Measurements from ENCODE around the gene FAM174A. TPM values are rescaled to one million over a fixed set of nuclear protein-coding genes. Genes with fewer than 3 reads are reported as not detected.
"Not testable (repeated sequence)": the region's sequence is repeated elsewhere in the genome, so short reads cannot be mapped to it uniquely, and the experiment has no call there.

The FAM174A gene
- total and polyA plus RNA-seq, 4 donors: 21.3 to 60.1 (median 41.3) TPM

DNA sequence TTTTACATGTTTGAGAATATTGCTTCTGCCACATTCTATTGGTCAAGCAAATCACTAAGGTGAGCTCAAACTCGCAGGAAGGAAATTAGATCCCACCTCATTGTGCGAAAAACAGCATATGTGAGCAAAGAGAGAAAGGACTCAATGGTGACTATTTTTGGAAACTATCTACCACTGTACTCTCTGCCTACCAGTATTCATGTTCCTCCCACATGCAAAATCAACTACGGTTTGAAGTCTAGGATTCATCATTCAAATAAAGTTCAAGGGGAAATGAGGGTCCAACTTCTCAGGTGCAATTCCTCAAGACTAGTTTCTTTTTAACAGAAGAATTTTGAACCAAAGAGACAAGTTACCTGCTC lies 60.6 kb downstream of the FAM174A start:
- Histone ChIP-seq H3K9ac (ENCODE audit: insufficient read depth in 1 of 2, low read length in 2 of 2) (no peak overlapping the region), H3K9me3 (ENCODE audit: control insufficient read depth in 4 of 4, insufficient read depth in 3 of 4, low read length in 3 of 4) (no peaks in the 10 kb centered on the region), H3K36me3 (ENCODE audit: control insufficient read depth in 4 of 4, insufficient read depth in 4 of 4, low read length in 4 of 4) (no peaks in the 10 kb centered on the region), H3K4me3 (no peak overlapping the region), H3K27me3 (ENCODE audit: control insufficient read depth in 3 of 3, insufficient read depth in 3 of 3, low read length in 2 of 3) (no peaks in the 10 kb centered on the region), H3K4me1 (ENCODE audit: control insufficient read depth in 5 of 5, insufficient read depth in 5 of 5, low read length in 5 of 5) (peaks cover 0 to 6% (median 0%) of the 10 kb centered on the region in 5 donors), H3K27ac (ENCODE audit: low read depth in 1 of 2, low read length in 1 of 2) (no peak overlapping the region)
- ATAC-seq (ENCODE audit: insufficient read depth, low FRiP score) (no peak), DNase-seq (no peak)
- 91 to 93% methylated on average over 3 of the region's 3 CpGs for WGBS, 2 donors
- TF ChIP-seq, protein P1, sequence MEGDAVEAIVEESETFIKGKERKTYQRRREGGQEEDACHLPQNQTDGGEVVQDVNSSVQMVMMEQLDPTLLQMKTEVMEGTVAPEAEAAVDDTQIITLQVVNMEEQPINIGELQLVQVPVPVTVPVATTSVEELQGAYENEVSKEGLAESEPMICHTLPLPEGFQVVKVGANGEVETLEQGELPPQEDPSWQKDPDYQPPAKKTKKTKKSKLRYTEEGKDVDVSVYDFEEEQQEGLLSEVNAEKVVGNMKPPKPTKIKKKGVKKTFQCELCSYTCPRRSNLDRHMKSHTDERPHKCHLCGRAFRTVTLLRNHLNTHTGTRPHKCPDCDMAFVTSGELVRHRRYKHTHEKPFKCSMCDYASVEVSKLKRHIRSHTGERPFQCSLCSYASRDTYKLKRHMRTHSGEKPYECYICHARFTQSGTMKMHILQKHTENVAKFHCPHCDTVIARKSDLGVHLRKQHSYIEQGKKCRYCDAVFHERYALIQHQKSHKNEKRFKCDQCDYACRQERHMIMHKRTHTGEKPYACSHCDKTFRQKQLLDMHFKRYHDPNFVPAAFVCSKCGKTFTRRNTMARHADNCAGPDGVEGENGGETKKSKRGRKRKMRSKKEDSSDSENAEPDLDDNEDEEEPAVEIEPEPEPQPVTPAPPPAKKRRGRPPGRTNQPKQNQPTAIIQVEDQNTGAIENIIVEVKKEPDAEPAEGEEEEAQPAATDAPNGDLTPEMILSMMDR (IDR thresholded peaks at IDR 0.05; ENCODE audit: control extremely low read depth, extremely low read depth): no peak

DNA sequence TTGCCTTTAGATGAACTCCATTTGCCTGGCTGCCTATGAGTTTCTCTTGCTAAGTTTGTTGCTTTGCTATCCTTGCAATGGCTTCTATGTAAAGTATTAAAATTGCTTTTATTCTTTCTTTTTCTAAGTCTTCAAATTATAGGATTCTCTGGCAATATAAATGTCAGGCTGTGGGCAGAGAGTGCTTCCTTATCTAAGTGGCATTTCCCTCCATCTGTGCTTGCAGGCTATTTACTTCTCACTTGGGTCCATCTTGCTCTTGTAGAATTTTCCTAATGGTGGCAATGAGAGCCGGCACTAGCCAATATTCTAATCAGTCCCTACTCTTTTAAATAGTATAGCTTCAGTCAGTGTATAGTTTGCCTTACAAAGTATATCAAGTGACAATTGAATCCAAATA lies 63.3 kb downstream of the FAM174A start:
- no peaks in the 10 kb centered on the region for H3K27me3 ChIP-seq (ENCODE audit: control insufficient read depth in 3 of 3, insufficient read depth in 3 of 3, low read length in 2 of 3)
- ATAC-seq (ENCODE audit: insufficient read depth, low FRiP score) (no peak), DNase-seq (no peak)
- TF ChIP-seq, protein P1 (IDR thresholded peaks at IDR 0.05; ENCODE audit: control extremely low read depth, extremely low read depth): no peak
- H3K4me1 ChIP-seq (ENCODE audit: control insufficient read depth in 5 of 5, insufficient read depth in 5 of 5, low read length in 5 of 5): peaks cover 0 to 10% (median 0%) of the 10 kb centered on the region in 5 donors
- no peak overlapping the region for H3K9ac ChIP-seq (ENCODE audit: insufficient read depth in 1 of 2, low read length in 2 of 2)
- WGBS, 2 donors: 54 to 72% methylated on average over 1 of the region's 1 CpG
- H3K9me3 ChIP-seq (ENCODE audit: control insufficient read depth in 4 of 4, insufficient read depth in 3 of 4, low read length in 3 of 4): no peaks in the 10 kb centered on the region
- H3K27ac ChIP-seq (ENCODE audit: low read depth in 1 of 2, low read length in 1 of 2): no peak overlapping the region
- no peak overlapping the region for H3K4me3 ChIP-seq
- no peaks in the 10 kb centered on the region for H3K36me3 ChIP-seq (ENCODE audit: control insufficient read depth in 4 of 4, insufficient read depth in 4 of 4, low read length in 4 of 4)

DNA sequence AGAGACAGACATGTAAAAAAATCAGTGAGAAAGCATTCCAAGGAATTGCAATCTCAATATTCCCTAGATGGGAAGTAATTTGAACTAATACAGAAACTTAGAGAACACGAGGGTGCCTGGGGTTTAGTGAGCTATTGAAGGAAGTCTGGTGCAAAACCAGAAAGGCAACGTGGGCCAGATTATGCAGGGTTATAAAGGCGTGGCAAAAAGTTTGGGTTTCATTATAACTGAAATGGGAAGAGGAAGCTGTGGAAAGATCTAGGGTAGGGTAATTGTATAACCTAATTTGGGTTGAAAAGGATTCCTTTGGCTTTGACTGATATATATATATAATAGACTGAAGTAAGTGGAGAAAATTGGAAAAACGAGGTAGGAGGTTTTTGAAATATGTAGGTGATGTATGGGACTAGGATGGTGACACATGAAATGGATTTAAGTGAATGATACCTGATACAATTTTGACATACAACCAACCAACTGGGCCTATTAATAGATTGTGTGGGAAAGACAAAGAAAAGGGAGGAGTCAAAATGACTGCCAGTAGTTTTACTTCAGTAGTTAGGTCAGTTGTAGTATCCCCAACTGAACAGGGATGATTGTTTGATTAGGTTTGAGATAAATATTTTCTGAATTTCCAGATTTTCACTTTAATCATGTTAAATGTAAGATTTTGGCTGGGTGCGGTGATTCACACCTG lies 65.3 kb downstream of the FAM174A start:
- no peak for ATAC-seq (ENCODE audit: insufficient read depth, low FRiP score)
- Histone ChIP-seq H3K9ac (ENCODE audit: insufficient read depth in 1 of 2, low read length in 2 of 2) (no peak overlapping the region), H3K27me3 (ENCODE audit: control insufficient read depth in 3 of 3, insufficient read depth in 3 of 3, low read length in 2 of 3) (no peaks in the 10 kb centered on the region), H3K4me3 (no peak overlapping the region), H3K27ac (ENCODE audit: low read depth in 1 of 2, low read length in 1 of 2) (no peak overlapping the region), H3K4me1 (ENCODE audit: control insufficient read depth in 5 of 5, insufficient read depth in 5 of 5, low read length in 5 of 5) (peaks cover 0 to 17% (median 0%) of the 10 kb centered on the region in 5 donors), H3K36me3 (ENCODE audit: control insufficient read depth in 4 of 4, insufficient read depth in 4 of 4, low read length in 4 of 4) (no peaks in the 10 kb centered on the region), H3K9me3 (ENCODE audit: control insufficient read depth in 4 of 4, insufficient read depth in 3 of 4, low read length in 3 of 4) (no peaks in the 10 kb centered on the region)
- TF ChIP-seq, protein P1 (IDR thresholded peaks at IDR 0.05; ENCODE audit: control extremely low read depth, extremely low read depth): no peak
- 49 to 67% methylated on average over 5 of the region's 5 CpGs for WGBS, 2 donors
- no peak for DNase-seq

DNA sequence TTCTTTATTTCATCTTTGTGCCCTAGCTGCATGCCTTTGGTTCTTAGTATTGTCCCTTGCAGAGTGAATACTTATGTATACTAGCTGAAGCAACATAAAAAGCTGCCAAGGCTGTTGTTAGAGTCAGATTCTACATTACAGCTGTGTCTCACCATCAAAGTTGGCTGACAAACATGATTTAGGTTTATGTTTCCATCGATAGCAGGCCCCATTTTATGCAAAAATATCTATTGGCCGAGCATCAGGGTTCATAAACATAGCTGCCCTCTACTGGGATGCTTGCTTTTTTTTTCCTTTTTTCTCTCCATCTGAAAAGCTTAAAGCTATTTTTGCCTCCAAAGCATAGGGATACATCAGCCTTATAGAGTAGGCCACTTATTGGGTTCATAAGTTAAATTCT lies 68.0 kb downstream of the FAM174A start:
- peak; percentile 50 to 94 (median 90) for DNase-seq
- ATAC-seq (ENCODE audit: insufficient read depth, low FRiP score): no peak
- no peak overlapping the region for H3K9ac ChIP-seq (ENCODE audit: insufficient read depth in 1 of 2, low read length in 2 of 2)
- 76 to 85% methylated on average over 2 of the region's 2 CpGs for WGBS, 2 donors
- H3K4me1 ChIP-seq (ENCODE audit: control insufficient read depth in 5 of 5, insufficient read depth in 5 of 5, low read length in 5 of 5): peaks cover 0 to 17% (median 0%) of the 10 kb centered on the region in 5 donors
- H3K27me3 ChIP-seq (ENCODE audit: control insufficient read depth in 3 of 3, insufficient read depth in 3 of 3, low read length in 2 of 3): no peaks in the 10 kb centered on the region
- no peak overlapping the region for H3K27ac ChIP-seq (ENCODE audit: low read depth in 1 of 2, low read length in 1 of 2)
- no peaks in the 10 kb centered on the region for H3K36me3 ChIP-seq (ENCODE audit: control insufficient read depth in 4 of 4, insufficient read depth in 4 of 4, low read length in 4 of 4)
- no peak overlapping the region for H3K4me3 ChIP-seq
- no peaks in the 10 kb centered on the region for H3K9me3 ChIP-seq (ENCODE audit: control insufficient read depth in 4 of 4, insufficient read depth in 3 of 4, low read length in 3 of 4)
- TF ChIP-seq, protein P1 (IDR thresholded peaks at IDR 0.05; ENCODE audit: control extremely low read depth, extremely low read depth): no peak

DNA sequence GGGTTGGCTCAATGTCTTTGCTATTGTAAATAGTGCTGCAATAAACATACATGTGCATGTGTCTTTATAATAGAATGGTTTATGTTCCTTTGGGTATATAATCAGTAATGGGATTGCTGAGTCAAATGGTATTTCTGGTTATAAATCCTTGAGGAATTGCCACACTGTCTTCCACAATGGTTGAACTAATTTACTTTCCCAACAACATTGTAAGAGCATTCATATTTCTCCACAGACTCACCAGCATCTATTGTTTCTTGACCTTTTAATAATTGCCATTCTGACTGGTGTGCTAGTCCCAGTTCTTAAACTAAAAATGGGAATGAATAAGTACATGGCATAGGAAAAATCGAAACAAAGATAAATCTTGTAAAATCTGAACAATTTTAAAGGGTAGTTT lies 68.8 kb downstream of the FAM174A start:
- ATAC-seq (ENCODE audit: insufficient read depth, low FRiP score); H3K9me3 ChIP-seq (ENCODE audit: control insufficient read depth in 4 of 4, insufficient read depth in 3 of 4, low read length in 3 of 4); H3K27me3 ChIP-seq (ENCODE audit: control insufficient read depth in 3 of 3, insufficient read depth in 3 of 3, low read length in 2 of 3); H3K27ac ChIP-seq (ENCODE audit: low read depth in 1 of 2, low read length in 1 of 2); H3K4me3 ChIP-seq; DNase-seq; H3K9ac ChIP-seq (ENCODE audit: insufficient read depth in 1 of 2, low read length in 2 of 2); H3K36me3 ChIP-seq (ENCODE audit: control insufficient read depth in 4 of 4, insufficient read depth in 4 of 4, low read length in 4 of 4): not testable (repeated sequence)
- H3K4me1 ChIP-seq (ENCODE audit: control insufficient read depth in 5 of 5, insufficient read depth in 5 of 5, low read length in 5 of 5): peaks cover 0 to 11% (median 0%) of the 10 kb centered on the region in 5 donors
- 90 to 93% methylated on average over 1 of the region's 1 CpG for WGBS, 2 donors

Data from lung (tissue), 12 donors.